H9 (cell line): Measurements from ENCODE around the gene SRP68. TPM values are rescaled to one million over a fixed set of nuclear protein-coding genes. Genes with fewer than 3 reads are reported as not detected.

Experiments used
- DNase-seq: peaks from one replicate; pipeline ENCODE4 v3.0.0-alpha.2; 2017
- H2AFZ ChIP-seq: one replicate; pipeline ENCODE4 v1.6.1; 2013; ENCODE audit warnings: mild to moderate bottlenecking, low read length, control low read depth, moderate library complexity
- H2AK5ac ChIP-seq: 2 replicates; pipeline ENCODE4 v1.6.1; 2013; ENCODE audit warnings: low read length, control low read depth, mixed read lengths; ENCODE audit not compliant: insufficient read length
- H2BK120ac ChIP-seq: one replicate; pipeline ENCODE4 v1.6.1; 2013; ENCODE audit warnings: low read depth, mild to moderate bottlenecking, low read length, control low read depth, inconsistent platforms; ENCODE audit not compliant: poor library complexity, severe bottlenecking
- H2BK12ac ChIP-seq: 2 replicates; pipeline ENCODE4 v1.6.1; 2013; ENCODE audit warnings: low read length, control low read depth, mixed read lengths, low read depth; ENCODE audit not compliant: insufficient read length
- H2BK15ac ChIP-seq: 2 replicates; pipeline ENCODE4 v1.6.1; 2013; ENCODE audit warnings: low read depth, low read length, control low read depth
- H2BK20ac ChIP-seq: one replicate; pipeline ENCODE4 v1.6.1; 2013; ENCODE audit warnings: low read depth, mild to moderate bottlenecking, low read length, control low read depth, inconsistent platforms; ENCODE audit not compliant: poor library complexity, severe bottlenecking
- H2BK5ac ChIP-seq: 2 replicates; pipeline ENCODE4 v1.6.1; 2013; ENCODE audit warnings: low read length, control low read depth, mixed read lengths; ENCODE audit not compliant: insufficient read length
- H3K14ac ChIP-seq: 2 replicates; pipeline ENCODE4 v1.6.1; 2013; ENCODE audit warnings: low read length, control low read depth; ENCODE audit not compliant: insufficient read depth
- H3K18ac ChIP-seq: 2 replicates; pipeline ENCODE4 v1.6.1; 2013; ENCODE audit warnings: low read depth, mild to moderate bottlenecking, mixed read lengths, low read length, control low read depth; ENCODE audit not compliant: insufficient read length
- H3K23ac ChIP-seq: 2 replicates; pipeline ENCODE4 v1.6.1; 2013; ENCODE audit warnings: low read length, control low read depth, mixed read lengths, low read depth; ENCODE audit not compliant: insufficient read length
- H3K23me2 ChIP-seq: 2 replicates; pipeline ENCODE4 v1.6.1; 2013; ENCODE audit warnings: low read depth, mild to moderate bottlenecking, mixed read lengths, low read length, control low read depth; ENCODE audit not compliant: insufficient read length, poor library complexity, severe bottlenecking
- H3K27ac ChIP-seq: 2 replicates; pipeline ENCODE4 v1.5.1; 2013; ENCODE audit warnings: low read length, control low read depth, mixed read lengths, low read depth; ENCODE audit not compliant: insufficient read length
- H3K27me3 ChIP-seq: 2 replicates; pipeline ENCODE4 v1.6.1; 2013; ENCODE audit warnings: low read length, control low read depth, inconsistent platforms; ENCODE audit not compliant: insufficient read depth
- H3K4ac ChIP-seq: 2 replicates; pipeline ENCODE4 v1.6.1; 2013; ENCODE audit warnings: low read depth, mild to moderate bottlenecking, control low read depth, inconsistent platforms, low read length, moderate library complexity
- H3K4me1 ChIP-seq: 2 replicates; pipeline ENCODE4 v1.6.1; 2013; ENCODE audit warnings: low read length, control low read depth, inconsistent platforms; ENCODE audit not compliant: insufficient read depth
- H3K4me2 ChIP-seq: 2 replicates; pipeline ENCODE4 v1.6.1; 2013; ENCODE audit warnings: low read length, control low read depth, mixed read lengths; ENCODE audit not compliant: insufficient read length, insufficient read depth
- H3K56ac ChIP-seq: 2 replicates; pipeline ENCODE4 v1.6.1; 2013; ENCODE audit warnings: low read depth, mild to moderate bottlenecking, mixed read lengths, low read length, control low read depth; ENCODE audit not compliant: insufficient read length
- H3K79me1 ChIP-seq: 2 replicates; pipeline ENCODE4 v1.6.1; 2013; ENCODE audit warnings: low read depth, mild to moderate bottlenecking, moderate library complexity, low read length, control low read depth, inconsistent platforms; ENCODE audit not compliant: insufficient read depth, poor library complexity, severe bottlenecking
- H3K79me2 ChIP-seq: 2 replicates; pipeline ENCODE4 v1.6.1; 2013; ENCODE audit warnings: low read length, control low read depth, inconsistent platforms; ENCODE audit not compliant: insufficient read depth
- H3K9ac ChIP-seq: 2 replicates; pipeline ENCODE4 v1.6.1; 2013; ENCODE audit warnings: low read length, control low read depth, mixed read lengths; ENCODE audit not compliant: insufficient read length; ENCODE audit errors: extremely low read depth
- H3K9me3 ChIP-seq: one replicate; pipeline ENCODE4 v1.6.1; 2013; ENCODE audit warnings: low read depth, low read length, inconsistent platforms; ENCODE audit not compliant: control insufficient read depth
- H3T11ph ChIP-seq: one replicate; pipeline ENCODE4 v1.6.1; 2013; ENCODE audit warnings: mild to moderate bottlenecking, low read length, control low read depth, inconsistent platforms
- H4K20me1 ChIP-seq: one replicate; pipeline ENCODE4 v1.6.1; 2013; ENCODE audit not compliant: control insufficient read depth, insufficient read length, insufficient read depth
- H4K5ac ChIP-seq: 2 replicates; pipeline ENCODE4 v1.6.1; 2013; ENCODE audit warnings: low read depth, mild to moderate bottlenecking, mixed read lengths, low read length, control low read depth; ENCODE audit not compliant: insufficient read length
- H4K8ac ChIP-seq: replicated peaks from 2 replicates; pipeline ENCODE4 v1.6.1; 2013; ENCODE audit warnings: low read length, control low read depth, mixed read lengths, low read depth; ENCODE audit not compliant: insufficient read length
- H4K91ac ChIP-seq: 2 replicates; pipeline ENCODE4 v1.6.1; 2013; ENCODE audit warnings: low read depth, mild to moderate bottlenecking, moderate library complexity, mixed read lengths, low read length, control low read depth; ENCODE audit not compliant: insufficient read length
- H3K27ac Mint-ChIP-seq, 3 experiments: 2 replicates in 2 of 3; 3 replicates in 1 of 3; pipeline ENCODE4 v1.8.0; 2020 to 2021; ENCODE audit warnings: mixed read lengths in 3 of 3, mild to moderate bottlenecking in 1 of 3, moderate library complexity in 1 of 3
- H3K27me3 Mint-ChIP-seq: 2 replicates; pipeline ENCODE4 v1.8.0; 2021; ENCODE audit warnings: low read depth, mild to moderate bottlenecking, moderate library complexity, mixed read lengths
- H3K36me3 Mint-ChIP-seq, 3 experiments: 2 replicates in 2 of 3; 3 replicates in 1 of 3; pipeline ENCODE4 v1.8.0; 2020 to 2021; ENCODE audit warnings: low read depth in 3 of 3, mixed read lengths in 3 of 3; ENCODE audit not compliant: insufficient read depth in 1 of 3
- H3K4me1 Mint-ChIP-seq, 2 experiments: 2 replicates each; pipeline ENCODE4 v1.8.0; 2020; ENCODE audit warnings: mixed read lengths in 2 of 2
- H3K4me3 Mint-ChIP-seq, 2 experiments: 2 replicates in 1 of 2; 3 replicates in 1 of 2; pipeline ENCODE4 v1.8.0; 2020 to 2021; ENCODE audit warnings: mild to moderate bottlenecking in 2 of 2, mixed read lengths in 2 of 2, moderate library complexity in 1 of 2
- H3K9me3 Mint-ChIP-seq, 2 experiments: 2 replicates in 1 of 2; 3 replicates in 1 of 2; pipeline ENCODE4 v1.8.0; 2020; ENCODE audit warnings: mild to moderate bottlenecking in 2 of 2, mixed read lengths in 2 of 2, moderate library complexity in 1 of 2
- CTCF ChIP-seq: fragments of 200-600 bp; sonication (generic); conservative IDR thresholded peaks from 3 replicates; pipeline ENCODE4 v1.8.0; 2021; ENCODE audit warnings: antibody characterized with exemption, mild to moderate bottlenecking
- WGBS: extraction: QIAGEN DNeasy Blood & Tissue Kit; methylation state at CpG from one replicate; pipeline ENCODE4 v1.1.7; 2013; ENCODE audit warnings: missing lambda C conversion rate, low lambda C conversion rate, mixed read lengths; ENCODE audit not compliant: insufficient read length; ENCODE audit errors: extremely low coverage; 5-methylcytosine and 5-hydroxymethylcytosine counted together
- total RNA-seq: library from RNA; stranded (reverse); gene quantifications from 2 replicates; pipeline ENCODE4 v1.2.1, GENCODE V29; 2021

Gene SRP68
- total RNA-seq, 1 experiment from 2014 or later: 86.1 TPM

- H3K27ac Mint-ChIP-seq: peak overlapping the region in 2 of 3 experiments; percentile 51 to 91; a peak in 3 of 7 replicates
Observed at GRCh38 chr17:76081295-76082210, 9.2 kb upstream of the SRP68 start.

More at GRCh38 chr17:76081295-76082210, 9.2 kb upstream of the SRP68 start:
- no peaks in the 10 kb centered on the region for H3K9me3 ChIP-seq
- no peak overlapping the region for H2BK20ac ChIP-seq
- Mint-ChIP-seq H3K27me3 (peaks cover 39% of the 10 kb centered on the region), H3K4me3 (no peak overlapping the region; a peak in 3 of 5 replicates), H3K9me3 (no peaks in the 10 kb centered on the region; a peak in 1 of 5 replicates), H3K4me1 (peaks cover 32 to 41% of the 10 kb centered on the region in 2 experiments), H3K36me3 (peaks cover 8 to 43% (median 28%) of the 10 kb centered on the region in 3 experiments; a peak in 6 of 7 replicates)
- H2AK5ac ChIP-seq: no peak overlapping the region
- no peak overlapping the region for H2BK12ac ChIP-seq
- no peak overlapping the region for H4K5ac ChIP-seq
- no peak overlapping the region for H3K4me2 ChIP-seq
- DNase-seq: peak; percentile 57
- H3K18ac ChIP-seq: no peak overlapping the region
- H3K56ac ChIP-seq: no peak overlapping the region
- H4K20me1 ChIP-seq: peaks cover 3% of the 10 kb centered on the region
- H2BK15ac ChIP-seq: no peak overlapping the region
- H3K14ac ChIP-seq: no peak overlapping the region
- H2BK120ac ChIP-seq: no peak overlapping the region
- no peak overlapping the region for H3K4ac ChIP-seq
- WGBS: no CpG with 5 or more reads among the region's 27 CpGs
- peaks cover 8% of the 10 kb centered on the region; the same call in 1 of the 2 replicates for H3K4me1 ChIP-seq
- H3K79me2 ChIP-seq: no peaks in the 10 kb centered on the region
- H3T11ph ChIP-seq: no peak overlapping the region
- no peak overlapping the region for H2BK5ac ChIP-seq
- H4K91ac ChIP-seq: no peak overlapping the region
- H3K9ac ChIP-seq: no peak overlapping the region
- no peak overlapping the region for H3K27ac ChIP-seq
- H3K79me1 ChIP-seq: no peaks in the 10 kb centered on the region
- H3K27me3 ChIP-seq: peaks cover 28% of the 10 kb centered on the region
- no peak overlapping the region for H2AFZ ChIP-seq
- no peak overlapping the region for H4K8ac ChIP-seq
- H3K23me2 ChIP-seq: peaks cover 12% of the 10 kb centered on the region
- no peak for TF ChIP-seq CTCF
- H3K23ac ChIP-seq: no peak overlapping the region
